ENCODE measurements around the gene ASIC1. TPM values are rescaled to one million over a fixed set of nuclear protein-coding genes. Genes with fewer than 3 reads are reported as not detected.

ASIC1 gene
- total RNA-seq, 6 experiments from 2014 or later, result 1.3 to 2.4 (median 1.6) TPM

GRCh38 chr12:50101663-50102062 is 44.3 kb downstream of the ASIC1 start:
- no peaks in the 10 kb centered on the region for H3K9me3 Mint-ChIP-seq
- DNase-seq, result peak; percentile 51
- peaks cover 9% of the 10 kb centered on the region for H3K27me3 Mint-ChIP-seq (ENCODE audit: insufficient read depth)
- H3K36me3 Mint-ChIP-seq (ENCODE audit: low read depth), result peaks cover 18% of the 10 kb centered on the region
- no peak overlapping the region for H3K4me3 Mint-ChIP-seq
- peak overlapping the region; percentile 53 for H3K27ac Mint-ChIP-seq
- H3K4me1 Mint-ChIP-seq (ENCODE audit: low read depth), result peaks cover 34% of the 10 kb centered on the region
- TF ChIP-seq CTCF (IDR thresholded peaks at IDR 0.05), result peak; percentile 73

DNA sequence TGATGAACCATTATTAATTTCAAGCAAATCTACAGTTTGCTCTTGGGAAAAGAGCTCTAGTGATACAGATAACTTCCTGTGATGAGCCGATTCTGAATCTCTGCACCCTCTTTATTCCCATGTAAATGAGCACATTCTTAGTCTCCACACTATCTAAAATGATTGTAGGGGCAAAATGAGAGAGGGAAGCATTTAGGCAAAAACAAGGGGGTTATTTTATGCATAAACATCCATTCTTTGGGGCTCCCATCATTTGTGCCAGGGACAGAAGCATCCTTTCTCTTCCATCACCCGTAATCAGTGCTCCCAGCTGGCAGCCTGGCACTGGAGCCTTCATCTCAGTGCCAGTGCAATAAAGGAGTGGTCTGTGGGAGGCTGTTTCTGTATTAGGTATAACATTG is 44.7 kb downstream of the ASIC1 start:
- Mint-ChIP-seq H3K27ac (no peak overlapping the region), H3K4me3 (no peak overlapping the region), H3K4me1 (ENCODE audit: low read depth) (peaks cover 34% of the 10 kb centered on the region), H3K9me3 (no peaks in the 10 kb centered on the region), H3K36me3 (ENCODE audit: low read depth) (peaks cover 14% of the 10 kb centered on the region), H3K27me3 (ENCODE audit: insufficient read depth) (peaks cover 9% of the 10 kb centered on the region)
- no peak for TF ChIP-seq CTCF (IDR thresholded peaks at IDR 0.05)
- DNase-seq, result no peak

DNA sequence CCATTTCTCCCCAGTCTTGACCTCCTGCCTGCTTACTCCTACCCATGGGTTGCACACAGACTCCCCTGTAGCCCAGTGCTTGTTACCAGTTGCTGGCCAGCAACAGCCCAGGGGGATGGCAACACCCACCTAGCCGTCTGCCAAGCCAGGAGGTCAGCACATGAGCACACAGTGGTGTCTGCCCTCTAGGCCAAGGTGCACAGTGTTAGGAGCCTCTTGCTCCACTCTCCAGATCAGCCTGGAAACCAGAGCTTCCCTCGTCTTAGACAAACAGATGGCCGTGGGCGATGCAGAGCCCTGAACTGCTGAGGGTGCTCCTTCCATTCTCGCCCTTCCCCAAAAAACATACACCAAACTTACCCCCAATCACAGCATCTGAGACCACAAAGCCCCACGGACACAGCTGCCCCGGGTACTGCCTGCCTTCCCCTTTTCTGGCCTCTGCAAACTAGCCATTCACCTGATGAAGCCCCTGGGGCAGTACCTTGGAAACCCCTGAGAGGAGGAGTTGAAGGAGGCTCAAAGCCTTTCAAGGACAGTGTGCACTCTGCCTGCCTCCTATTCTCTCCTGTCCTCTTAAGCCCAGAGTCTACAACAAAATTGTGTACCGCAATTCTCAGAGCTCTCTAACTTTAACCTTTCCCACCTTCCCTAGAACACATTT is 45.4 kb downstream of the ASIC1 start:
- Mint-ChIP-seq H3K9me3 (no peaks in the 10 kb centered on the region), H3K27ac (no peak overlapping the region), H3K4me3 (no peak overlapping the region), H3K36me3 (ENCODE audit: low read depth) (peaks cover 14% of the 10 kb centered on the region), H3K27me3 (ENCODE audit: insufficient read depth) (peaks cover 9% of the 10 kb centered on the region), H3K4me1 (ENCODE audit: low read depth) (peaks cover 34% of the 10 kb centered on the region)
- DNase-seq, result no peak
- TF ChIP-seq CTCF (IDR thresholded peaks at IDR 0.05), result no peak

DNA sequence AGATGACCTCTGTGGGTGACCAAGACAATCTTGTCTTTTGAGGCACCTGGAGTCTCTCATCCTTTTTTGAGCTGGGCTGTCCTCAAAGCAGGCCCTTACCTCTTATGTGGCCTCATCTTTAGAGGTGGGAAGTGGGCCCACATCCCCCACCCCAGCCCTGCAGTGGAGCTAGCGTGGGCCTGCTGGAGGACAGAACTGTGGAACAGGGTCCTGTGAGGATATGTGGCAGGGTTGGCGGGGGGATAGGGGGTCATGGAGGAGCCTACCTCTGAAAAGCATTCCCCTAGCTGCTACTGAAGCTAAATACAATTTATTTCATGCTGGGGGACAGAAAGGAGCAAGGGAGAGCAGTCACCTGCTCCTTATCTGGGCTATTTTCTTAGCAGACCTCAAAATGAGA is 46.0 kb downstream of the ASIC1 start:
- no peak for DNase-seq
- Mint-ChIP-seq H3K27me3 (ENCODE audit: insufficient read depth) (peaks cover 10% of the 10 kb centered on the region), H3K27ac (no peak overlapping the region), H3K4me3 (no peak overlapping the region), H3K36me3 (ENCODE audit: low read depth) (peaks cover 14% of the 10 kb centered on the region), H3K4me1 (ENCODE audit: low read depth) (peaks cover 30% of the 10 kb centered on the region), H3K9me3 (no peaks in the 10 kb centered on the region)
- no peak for TF ChIP-seq CTCF (IDR thresholded peaks at IDR 0.05)

- peaks cover 13% of the 10 kb centered on the region for H3K27me3 Mint-ChIP-seq (ENCODE audit: insufficient read depth)
- H3K9me3 Mint-ChIP-seq, result no peaks in the 10 kb centered on the region
- no peak within 1 kb of the TSS for H3K4me3 Mint-ChIP-seq
- peaks cover 25% of the 10 kb centered on the region for H3K4me1 Mint-ChIP-seq (ENCODE audit: low read depth)
- DNase-seq, result no peak
- TF ChIP-seq CTCF (IDR thresholded peaks at IDR 0.05), result no peak
- no peak within 1 kb of the TSS for H3K27ac Mint-ChIP-seq
- peaks cover 14% of the 10 kb centered on the region for H3K36me3 Mint-ChIP-seq (ENCODE audit: low read depth)
These were observed 46.4 kb downstream of the ASIC1 start, which contains the start of gene GPD1 for GRCh38 chr12:50103767-50104321. Gene GPD1 (plus strand): TSS chr12:50104008. CDS start chr12:50104051, 43 bp downstream.

Measured in HFFc6 (cell line).